ENCODE data around the gene MYO19.
"Not testable (repeated sequence)": the region's sequence is repeated elsewhere in the genome, so short reads cannot be mapped to it uniquely, and the experiment has no call there.

The MYO19 gene

DNA sequence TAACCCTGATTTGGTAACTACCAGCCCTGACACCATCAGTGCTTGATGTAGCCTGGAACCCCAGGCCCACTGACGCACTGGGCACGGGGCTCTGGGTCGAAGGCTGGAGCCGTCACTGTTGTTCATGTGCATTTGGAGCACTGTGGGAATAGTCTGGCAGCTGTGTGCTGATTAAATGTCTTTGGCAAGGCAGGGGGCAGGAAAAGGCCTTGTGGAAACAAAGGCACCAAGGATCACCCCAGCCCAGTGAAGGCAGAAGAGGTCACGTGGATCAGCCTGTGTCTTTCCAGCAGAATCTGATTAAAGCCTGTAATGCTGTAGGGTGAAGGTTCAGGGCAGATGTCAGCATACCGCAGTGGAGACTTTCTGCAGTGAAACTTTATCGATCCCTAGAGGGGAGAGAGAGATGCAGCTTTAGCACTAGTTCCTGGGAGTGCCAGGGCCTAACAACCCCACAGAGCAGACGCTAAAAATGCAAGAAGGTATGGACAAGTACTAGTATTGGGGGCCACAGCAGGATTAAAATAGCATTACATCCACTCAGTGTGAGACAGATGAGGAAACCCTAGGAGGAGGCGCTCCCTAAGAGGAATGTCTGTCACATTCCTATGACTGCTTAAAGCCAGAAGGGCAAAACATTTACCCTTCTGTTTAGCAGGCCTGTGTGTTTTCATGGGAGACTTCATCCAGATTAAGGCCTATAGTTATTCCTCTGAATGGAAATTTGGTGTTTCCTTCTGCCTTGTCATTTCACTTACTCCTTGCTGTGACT, 38.5 kb downstream of the MYO19 start:
- no peak for DNase-seq

DNA sequence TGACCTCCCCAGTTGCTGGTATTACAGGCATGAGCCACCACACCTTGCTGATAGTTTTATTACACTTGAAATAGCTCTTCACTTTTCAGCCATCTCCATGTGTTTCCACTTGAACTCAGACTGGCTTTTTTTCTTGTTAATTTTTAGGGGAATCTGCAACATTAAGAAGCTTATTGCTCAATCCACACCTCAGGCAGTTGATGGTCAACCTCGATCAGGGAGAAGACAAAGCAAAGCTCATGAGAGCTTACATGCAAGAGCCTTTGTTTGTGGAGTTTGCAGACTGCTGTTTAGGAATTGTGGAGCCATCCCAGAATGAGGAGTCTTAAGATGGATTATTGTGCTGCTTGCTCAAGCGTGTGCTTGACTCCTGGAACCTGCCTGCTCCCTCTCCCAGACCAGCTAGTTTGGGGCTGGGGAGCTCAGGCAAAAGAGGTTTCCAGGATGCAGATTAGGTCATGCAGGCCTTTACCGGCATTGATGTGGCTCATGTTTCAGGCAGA, 39.5 kb downstream of the MYO19 start:
- no peak for DNase-seq

DNA sequence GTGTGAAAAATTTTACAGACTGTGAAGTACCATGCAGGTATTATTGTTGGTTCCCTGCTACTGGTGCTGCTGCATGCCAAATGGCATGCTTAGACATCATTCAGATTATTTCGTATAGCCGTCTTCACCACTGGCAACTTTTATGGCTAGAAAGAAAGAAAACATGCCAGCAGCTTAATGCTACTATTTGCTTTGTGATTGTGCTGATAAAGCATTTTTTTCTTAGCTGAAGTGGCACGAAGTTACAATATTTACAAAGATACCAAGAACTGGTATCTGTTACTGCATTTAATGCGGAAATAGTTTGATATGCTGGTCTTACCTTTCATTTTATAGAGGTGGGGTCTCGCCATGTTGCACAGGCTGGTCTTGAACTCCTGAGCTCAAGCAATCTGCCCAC, 40.0 kb downstream of the MYO19 start:
- DNase-seq = no peak

DNA sequence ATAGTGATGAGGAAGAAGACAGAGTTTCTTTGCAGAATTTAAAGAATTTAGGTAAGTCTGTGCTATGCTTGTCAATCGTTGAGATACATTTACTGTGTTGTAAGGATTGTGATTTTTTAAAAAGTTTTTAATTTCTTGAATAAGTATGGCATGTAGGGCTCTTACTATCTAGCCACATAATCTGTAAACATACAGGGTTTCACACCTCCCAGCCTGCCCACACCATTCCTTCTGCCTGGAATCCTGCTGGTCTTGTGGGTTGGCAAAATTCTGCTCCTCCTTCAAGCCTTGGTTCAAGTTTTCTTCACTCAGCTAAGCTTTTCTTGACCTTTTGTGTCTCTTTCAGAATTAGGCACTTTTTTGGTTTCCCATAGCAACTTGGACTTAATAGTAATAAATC, 40.7 kb downstream of the MYO19 start:
- DNase-seq = no peak

DNA sequence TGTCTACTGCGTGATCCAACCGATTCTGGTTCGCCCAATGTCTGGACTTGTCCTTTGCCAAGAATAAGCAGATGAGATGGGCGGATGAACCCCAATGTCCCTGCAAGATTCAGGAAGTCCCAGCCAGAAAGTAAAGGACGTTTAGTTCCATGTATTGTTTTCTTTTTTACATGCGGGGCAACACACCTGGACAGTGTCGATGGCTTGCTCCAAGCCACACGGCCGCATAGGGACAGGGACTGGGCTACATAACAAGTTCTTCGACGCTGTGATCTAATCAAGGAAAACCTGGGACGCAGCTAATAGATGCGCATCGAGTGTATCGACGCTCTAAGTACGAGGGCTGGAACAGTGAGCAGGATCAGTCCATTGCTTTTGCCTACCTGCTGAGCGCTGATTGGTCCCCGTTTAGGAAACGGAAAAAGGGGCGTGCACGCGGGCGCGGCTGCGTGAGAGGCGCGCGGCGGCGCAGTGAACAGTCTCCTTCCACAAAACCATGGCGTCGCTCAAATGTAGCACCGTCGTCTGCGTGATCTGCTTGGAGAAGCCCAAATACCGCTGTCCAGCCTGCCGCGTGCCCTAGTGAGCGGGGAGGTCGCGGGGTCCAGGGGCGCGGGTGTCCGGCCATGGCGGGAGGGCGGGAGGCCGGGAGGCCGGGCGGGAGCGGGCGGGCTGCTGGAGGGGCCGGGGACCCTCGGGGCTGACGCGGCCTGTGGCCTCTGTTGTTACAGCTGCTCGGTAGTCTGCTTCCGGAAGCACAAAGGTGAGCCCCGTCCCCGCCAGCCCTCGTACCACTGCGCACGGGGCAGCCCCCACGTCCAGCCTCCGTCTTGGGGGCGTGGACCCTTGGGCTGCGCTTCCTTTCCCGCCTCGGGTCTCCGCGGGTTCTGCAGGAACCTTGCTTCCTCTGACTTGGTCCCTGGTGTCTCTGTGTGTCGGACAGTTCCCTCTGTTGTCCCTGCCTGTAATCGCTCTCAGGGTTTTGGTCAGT, 48.2 kb downstream of the MYO19 start, which contains the start of gene ZNHIT3:
TSS of gene ZNHIT3 (plus strand) at position 478 of the 991 bp plus-strand sequence. CDS start at position 497, 19 bp downstream.
- peak; percentile 91 for DNase-seq

DNA sequence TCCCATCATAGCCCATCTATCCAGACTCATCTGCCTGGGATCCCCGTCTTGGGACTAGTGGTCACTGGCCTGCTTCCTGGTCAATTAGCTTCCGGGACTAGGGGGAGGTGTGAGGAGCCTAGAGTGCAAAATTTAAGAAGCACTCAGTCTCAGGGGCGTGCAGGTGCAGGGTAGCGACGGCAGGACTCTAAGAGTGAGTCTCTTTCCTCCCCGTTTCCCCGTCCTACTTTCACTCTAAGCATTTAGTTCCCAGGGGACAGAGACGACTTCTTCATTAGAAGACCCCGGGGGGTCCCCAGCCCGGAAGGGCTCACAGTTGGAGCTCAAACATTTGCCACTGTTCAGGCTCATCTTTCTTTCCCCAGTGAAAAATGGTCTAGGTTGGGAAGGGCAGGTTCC, 48.9 kb downstream of the MYO19 start:
- no peak for DNase-seq

DNA sequence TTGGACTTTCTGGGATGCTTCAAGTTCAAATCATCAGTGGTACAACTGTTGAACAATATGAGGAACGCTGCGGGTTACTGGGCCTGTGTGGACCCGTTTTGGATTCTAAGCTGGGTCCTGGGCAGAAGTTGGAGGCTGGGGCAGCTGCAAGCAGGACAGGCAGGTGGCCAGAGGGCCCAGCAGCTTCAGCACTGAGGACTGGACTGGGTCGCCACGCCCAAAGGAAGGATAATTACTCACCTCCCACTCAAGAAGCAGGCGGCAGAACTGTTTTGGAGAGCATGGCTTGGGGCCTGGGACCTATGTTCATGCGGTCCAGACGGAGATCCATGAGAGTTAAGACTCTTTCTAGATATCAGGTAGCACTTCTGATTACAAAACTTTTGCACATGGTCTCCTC, 49.6 kb downstream of the MYO19 start:
- no peak for DNase-seq

DNA sequence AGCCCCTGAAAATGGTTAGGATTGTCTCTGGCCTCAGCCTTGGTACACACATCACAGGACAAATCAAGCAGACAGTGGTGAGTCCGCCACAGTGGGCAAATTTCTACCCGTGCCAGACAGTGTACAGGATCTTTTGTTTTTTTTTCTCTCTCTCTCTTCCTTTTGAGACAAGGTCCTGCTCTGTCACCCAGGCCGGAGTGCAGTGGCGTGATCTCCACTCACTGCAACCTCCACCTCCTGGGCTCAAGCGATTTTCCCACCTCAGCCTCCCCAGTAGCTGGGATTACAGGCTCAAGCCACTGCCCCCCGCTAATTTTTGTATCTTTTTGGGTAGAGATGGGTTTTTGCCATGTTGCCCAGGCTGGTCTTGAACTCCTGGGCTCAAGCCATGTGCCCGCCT, 50.6 kb downstream of the MYO19 start:
- not testable (repeated sequence) for DNase-seq

DNA sequence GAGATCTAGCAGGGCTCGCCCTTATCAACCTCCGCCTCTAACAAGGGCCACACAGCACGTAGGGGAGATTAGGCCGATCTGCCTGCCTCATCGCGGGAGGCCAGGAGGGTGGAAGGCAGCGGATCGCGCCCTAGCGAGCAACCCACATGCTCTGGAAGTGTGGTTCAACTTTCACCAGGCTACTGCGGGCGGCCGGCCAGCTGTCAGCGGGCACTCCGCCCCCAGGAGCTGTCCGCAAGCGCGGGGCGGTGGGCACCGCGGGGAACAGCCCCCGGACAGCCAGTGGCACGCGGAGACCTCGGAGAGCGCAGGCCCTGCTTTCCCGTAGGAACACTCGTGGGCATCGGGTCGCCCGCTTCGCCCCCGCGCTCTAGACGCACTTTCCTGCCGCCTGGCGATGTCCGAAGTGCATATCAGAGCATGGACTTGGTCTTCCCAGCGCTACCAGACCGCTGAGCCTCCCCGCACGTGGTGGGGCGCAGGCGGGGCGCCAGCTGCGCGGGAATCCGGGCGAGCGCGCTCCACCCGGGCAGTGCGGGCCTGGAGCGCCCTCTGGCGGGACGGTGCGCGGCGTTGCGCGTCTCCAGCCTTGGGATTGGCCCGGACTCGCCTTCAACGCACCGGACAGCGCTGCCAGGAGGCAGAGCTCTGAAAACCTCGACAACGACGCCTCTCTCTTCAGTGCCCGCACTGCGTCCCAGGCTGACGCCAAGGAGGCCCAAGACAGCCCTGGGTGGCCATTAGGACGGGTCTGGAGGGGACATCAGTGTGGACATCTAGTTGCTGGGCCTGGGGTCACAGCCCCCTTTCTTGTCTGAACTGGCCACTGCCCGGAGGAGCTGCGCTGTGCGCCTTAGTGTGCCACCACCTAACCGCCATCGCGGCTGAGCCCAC, 51.8 kb downstream of the MYO19 start:
- peak; percentile 59 for DNase-seq

DNA sequence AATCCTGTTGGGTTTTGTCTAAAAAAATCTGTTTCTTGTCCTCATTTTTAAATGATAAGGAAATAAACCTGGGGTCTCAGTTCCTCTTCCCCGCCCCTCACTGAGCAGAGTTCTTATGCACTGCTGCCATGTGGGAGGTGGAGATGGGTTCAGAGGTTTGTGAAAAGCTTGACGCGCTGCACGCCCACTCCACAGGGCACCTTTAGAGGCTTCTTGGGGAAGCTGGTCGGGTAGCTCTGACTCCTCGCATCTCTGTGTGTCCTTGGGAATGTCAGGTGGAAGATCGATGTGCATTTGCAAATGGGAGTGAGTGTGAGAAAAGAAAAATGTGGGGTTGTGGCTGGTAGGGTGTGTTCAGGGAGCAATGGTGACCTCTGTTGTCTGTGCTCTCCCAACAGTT, 52.8 kb downstream of the MYO19 start:
- DNase-seq = no peak

DNA sequence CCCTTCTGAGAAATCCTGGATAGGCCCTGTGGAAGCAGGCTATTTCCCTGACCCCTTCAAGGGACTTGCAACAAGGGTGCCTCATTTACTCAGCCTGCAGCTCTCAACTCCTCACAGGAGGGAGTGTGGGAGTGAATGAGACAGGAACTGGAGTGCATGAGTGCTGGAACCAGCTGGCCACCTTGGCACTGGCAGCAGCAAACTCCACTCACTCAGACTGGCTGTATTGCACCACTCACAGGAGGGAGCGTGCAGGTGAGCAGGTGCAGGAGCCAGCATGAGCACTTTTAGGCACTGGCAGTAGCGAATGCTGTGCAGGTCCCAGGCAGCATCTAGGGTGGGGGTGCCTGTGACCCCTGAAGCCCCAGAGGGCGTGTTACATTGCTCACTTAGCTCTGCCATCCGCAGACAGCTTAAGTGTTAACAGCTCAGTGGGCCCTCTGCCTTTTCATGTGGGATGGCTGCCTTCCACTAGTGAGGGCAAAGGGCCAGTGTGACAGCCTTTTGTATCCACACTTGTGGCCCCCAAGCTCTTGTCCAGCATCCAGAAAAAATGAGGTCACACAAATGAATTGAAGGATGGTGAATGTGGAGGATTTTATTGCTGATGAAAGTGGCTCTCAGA, 59.2 kb downstream of the MYO19 start:
- no peak for DNase-seq

DNA sequence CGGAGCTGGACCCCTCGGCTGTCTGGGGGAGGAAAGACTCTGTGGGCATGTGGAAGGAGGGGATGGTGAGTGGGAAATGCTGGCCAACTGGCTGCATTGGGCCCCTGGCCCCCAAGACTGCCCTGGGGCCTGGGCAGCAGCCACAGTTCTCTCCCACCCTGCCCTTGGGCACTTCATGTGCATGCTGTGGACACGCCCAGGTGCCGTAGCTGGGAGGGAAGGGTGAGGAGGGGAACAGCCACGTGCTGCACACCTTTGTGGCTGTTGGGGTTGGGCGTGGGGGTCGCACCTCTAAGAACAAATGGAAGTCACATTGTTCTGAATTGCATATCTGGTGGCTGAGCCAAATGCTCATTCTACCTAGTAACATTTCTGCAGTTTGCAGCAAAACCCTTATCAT, 60.1 kb downstream of the MYO19 start:
- no peak for DNase-seq

DNA sequence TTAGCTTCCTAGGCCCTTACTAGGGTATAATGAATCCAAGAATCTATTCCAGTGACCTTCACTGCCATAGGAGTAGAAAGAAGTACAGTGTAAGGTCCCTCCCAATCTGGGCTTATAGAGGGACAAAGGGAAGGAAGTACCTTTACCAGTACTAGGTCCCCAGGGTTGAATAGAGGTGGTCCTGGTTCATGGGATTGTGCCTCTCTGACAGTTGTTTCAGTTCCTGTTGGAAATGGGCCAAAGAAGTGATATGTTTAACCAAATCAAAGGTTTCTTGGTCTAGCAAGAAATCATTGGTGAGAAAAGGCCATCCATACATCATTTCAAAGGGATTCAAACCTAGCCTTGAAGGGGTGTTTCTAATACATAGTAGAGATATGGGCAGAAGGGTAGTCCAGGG, 64.2 kb downstream of the MYO19 start:
- DNase-seq = no peak

DNA sequence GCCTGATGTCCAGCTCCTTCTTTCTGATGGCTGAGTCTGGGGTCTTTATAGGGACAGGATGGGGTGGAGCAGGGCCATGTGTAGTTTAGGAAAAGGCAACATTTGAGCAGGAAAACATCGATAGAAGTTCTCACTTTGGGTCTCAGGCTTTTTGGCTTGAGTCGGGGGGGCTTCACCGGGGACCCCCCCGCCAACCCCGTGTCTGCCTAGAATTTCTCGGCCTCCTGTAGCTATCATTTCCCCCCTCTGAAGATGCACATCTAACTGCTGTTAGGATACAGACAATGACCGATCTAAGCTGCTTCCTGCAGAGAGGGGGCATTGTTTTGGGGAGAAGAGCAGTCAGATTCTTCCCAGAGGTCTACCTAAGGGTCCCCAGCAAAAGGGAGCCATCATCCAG, 64.9 kb downstream of the MYO19 start:
- DNase-seq = no peak

DNA sequence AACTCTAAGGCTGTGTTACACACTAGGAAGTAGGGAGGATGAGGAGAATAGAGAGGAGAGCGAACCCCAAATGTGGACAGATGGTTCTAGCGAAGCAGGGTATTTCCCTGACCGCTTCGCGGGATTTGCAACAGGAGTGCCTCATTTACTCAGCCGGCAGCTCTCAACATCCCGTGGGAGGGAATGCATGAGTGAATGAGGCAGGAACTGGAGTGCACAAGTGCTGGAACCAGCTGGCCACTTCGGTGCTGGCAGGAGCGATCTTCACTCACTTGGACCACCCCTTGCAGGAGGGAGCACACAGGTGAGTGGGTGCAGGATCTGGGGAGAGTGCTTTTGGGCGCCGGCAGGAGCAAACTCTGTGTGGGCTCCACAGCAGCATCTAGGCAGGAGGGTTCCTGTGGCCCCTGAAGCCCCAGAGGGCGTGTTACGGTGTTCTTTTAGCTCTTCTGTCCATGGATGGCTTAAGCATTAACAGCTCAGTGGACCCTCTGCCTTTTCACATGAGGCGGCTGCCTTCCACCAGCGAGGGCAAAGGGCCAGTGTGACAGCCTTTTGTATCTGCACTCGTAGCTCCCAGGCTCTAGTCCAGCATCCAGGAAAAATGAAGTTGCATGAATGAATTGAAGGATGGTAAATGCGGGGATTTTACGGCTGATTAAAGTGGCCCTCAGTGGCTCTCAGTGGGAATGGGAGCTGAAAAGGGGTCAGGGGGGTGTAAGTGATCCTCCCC, 65.6 kb downstream of the MYO19 start:
- DNase-seq = no peak

DNA sequence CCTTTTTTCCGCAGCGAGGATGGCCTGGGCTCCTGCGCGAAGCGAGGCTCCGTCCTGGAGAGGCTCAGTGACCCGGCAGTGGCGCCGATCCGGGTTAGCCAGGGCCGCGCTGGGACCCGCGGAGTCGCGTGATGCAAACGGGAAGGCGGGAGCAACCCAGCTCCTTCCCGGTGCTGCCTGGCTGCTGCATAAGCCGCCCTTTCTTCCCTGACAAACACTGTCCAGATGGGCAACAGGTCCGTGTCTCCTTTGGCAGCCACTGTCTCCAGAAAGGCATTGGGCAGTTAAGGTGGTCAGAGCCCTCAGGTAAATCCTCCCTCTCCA, 69.9 kb downstream of the MYO19 start:
- DNase-seq = no peak

DNA sequence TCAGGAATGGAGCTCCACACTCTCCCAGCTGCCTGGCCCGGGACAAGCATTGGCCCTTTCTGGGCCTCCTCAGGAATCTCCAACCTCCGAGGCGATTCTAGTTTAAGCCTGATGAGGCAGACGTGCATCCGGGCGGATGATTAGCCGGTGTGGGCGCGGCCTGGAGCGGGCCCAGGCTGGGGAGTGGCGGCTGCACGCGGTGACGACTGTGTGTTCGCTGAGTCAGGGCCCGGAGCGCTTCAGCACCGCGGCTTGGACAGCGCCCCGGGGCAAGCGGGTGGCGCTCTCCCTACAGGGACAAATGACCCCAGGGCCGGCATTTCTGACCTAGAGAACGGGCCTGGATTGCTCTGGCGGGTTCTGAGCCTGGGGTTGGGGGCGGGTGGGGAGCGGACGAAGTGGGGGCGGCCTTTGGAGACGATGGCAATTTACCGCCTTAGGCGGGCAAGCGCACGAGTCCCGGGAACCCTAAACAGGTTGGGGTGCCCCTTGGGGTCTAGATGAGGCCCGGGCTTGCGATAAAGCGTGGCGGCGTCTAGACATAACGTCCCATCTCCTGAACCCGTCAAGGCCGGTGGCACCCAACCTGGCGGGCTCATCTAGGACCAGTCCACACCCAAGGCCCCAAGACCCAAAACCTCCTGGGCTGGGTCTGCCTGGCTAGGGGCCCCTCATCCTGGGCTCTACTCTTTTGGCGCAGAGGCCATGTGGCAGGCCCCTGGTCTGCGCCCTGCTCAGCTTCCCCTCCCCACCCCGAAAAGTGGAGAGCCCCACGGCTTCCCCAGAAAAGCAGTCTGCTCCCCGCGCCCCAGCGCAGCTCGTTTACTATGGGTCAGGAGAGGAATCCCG, 70.5 kb downstream of the MYO19 start:
- peak; percentile 12 for DNase-seq

DNA sequence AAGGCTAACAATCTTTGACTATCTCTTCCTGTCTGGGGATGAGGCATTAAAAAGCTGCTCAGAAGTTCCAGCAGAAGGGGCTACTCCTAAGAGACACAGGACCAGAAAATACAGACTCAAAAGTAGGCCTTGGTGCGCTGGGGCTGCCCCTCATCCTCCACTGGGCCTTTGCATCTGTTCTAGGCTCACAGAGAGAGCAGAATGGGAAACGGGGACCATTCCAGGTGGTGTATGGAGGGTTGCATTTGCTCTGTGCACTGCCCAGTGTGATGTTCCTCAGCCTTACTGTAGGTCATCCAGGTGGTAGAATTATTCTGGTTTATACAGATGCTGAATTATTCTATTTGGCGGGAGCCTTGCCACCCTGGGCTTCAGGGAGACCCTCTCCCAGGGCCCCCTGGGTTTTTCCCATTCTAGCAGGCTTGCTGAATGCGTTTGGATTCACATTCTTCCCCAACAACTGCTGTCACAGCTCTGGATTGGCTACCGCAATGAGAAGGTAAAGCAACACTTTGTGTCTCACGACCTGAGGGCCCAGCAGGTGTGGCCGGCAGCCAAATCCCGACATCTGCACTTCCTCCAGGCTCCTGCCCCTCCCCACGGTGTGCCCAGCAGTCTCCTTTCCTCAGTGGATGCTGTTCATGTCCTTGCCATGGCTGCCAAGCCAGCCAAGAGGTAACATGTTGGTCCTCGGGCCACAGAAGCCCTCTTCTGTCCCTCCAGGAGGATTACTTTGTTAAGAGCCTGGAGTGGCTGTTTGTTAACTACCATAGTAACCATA, 73.1 kb downstream of the MYO19 start:
- no peak for DNase-seq

DNA sequence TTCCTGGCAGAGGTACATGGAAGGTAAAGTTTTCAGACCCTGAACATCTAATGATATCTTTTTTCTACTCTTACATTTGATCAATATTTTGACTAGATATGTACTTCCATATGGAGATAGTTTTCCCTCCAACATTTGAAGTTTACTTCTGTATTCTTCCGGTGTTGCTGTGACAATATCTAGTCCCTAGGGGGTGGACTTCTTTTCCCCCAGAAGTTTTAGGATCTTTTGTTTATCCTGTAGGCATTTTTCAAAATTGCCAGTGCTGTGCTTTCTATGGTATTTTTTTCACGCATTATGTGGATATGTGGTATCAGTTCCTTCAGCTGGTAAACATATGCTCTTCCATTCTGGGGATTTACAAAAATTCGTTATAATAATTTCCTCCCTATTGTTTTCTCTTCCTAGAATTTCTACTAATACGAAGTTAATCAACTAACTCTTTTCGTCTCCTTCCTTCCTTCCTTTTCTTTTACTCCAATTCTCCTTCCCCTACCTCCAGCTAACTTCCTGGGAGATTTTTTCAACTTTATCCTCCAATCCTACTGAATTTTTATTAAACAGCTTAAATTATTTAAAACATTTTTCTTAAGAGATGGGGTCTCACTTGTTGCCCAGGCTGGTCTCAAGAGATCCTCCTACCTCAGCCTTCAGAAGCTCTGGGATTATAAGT, 74.3 kb downstream of the MYO19 start:
- DNase-seq = no peak
